HepG2 (cell line): ENCODE data around the gene VWA5B1. TPM values are rescaled to one million over a fixed set of nuclear protein-coding genes. Genes with fewer than 3 reads are reported as not detected.
A peak's percentile ranks its signal among the peaks of the same experiment; 100 is the strongest.

Source experiments
- ATAC-seq: fragments of 200-7000 bp; cut with Tn5 transposase; 3 replicates; pipeline ENCODE4 v1.9.1; 2020; ENCODE audit warnings: mild to moderate bottlenecking, moderate library complexity
- BruUV-seq: library from RNA; stranded (reverse); fragments of 400-500 nt; replicated peaks from 2 replicates; lab custom pipeline; 2021; lab: Mats Ljungman, UMichigan
- CTCF ChIA-PET: fragments of 300-600 bp; formaldehyde crosslinking; extraction: SDS; loops from one replicate; lab custom pipeline; 2021; ENCODE audit warnings: low total read pairs, inconsistent platforms, low intra/inter-chr PET ratio; lab: Yijun Ruan, JAX
- POLR2A ChIA-PET: fragments of 350-600 bp; sonication (Branson Sonifier 250); formaldehyde crosslinking; loops from one replicate; lab custom pipeline; 2020; ENCODE audit warnings: antibody characterized with exemption, inconsistent platforms; lab: Yijun Ruan, JAX
- DNase-seq: peaks from one replicate; pipeline ENCODE4 v3.0.0-alpha.2; 2015; ENCODE audit warnings: low spot score
- FAIRE-seq: peaks from 3 replicates; lab custom pipeline; 2011; peaks lifted over from hg19 to GRCh38; lab: Jason Lieb, UNC
- H2AFZ ChIP-seq: one replicate; pipeline ENCODE4 v1.6.1; 2011; ENCODE audit warnings: low read length, inconsistent platforms
- H3K27ac ChIP-seq: fragments of 300-600 bp; 3 replicates; pipeline ENCODE4 v1.8.0; 2011; ENCODE audit warnings: mixed run types, mild to moderate bottlenecking, mixed read lengths, low read length, inconsistent platforms; ENCODE audit not compliant: insufficient read depth; ENCODE audit errors: extremely low read length
- H3K27me3 ChIP-seq, 2 experiments: fragments of 200-600 bp in 1 of 2; 2 replicates in 1 of 2; 3 replicates in 1 of 2; pipeline versions ENCODE4 v1.6.0 to v1.8.0; 2011; ENCODE audit warnings: low read length in 2 of 2, mild to moderate bottlenecking in 2 of 2, moderate library complexity in 2 of 2, inconsistent platforms in 1 of 2; ENCODE audit not compliant: insufficient read depth in 2 of 2, control insufficient read depth in 1 of 2
- H3K36me3 ChIP-seq, 2 experiments: fragments of 200-600 bp in 1 of 2; replicated peaks in 1 of 2; 2 replicates in 1 of 2; 3 replicates in 1 of 2; pipeline versions ENCODE4 v1.5.1 to v1.8.0; 2011; ENCODE audit warnings: low read length in 2 of 2, inconsistent platforms in 1 of 2; ENCODE audit not compliant: insufficient read depth in 2 of 2, control insufficient read depth in 1 of 2
- H3K4me1 ChIP-seq: 2 replicates; pipeline ENCODE4 v1.5.1; 2012; ENCODE audit warnings: low read length, inconsistent platforms; ENCODE audit not compliant: insufficient read depth
- H3K4me2 ChIP-seq: 2 replicates; pipeline ENCODE4 v1.6.0; 2011; ENCODE audit warnings: low read depth, low read length, inconsistent platforms
- H3K4me3 ChIP-seq, 3 experiments: fragments of 200-600 bp in 1 of 3; sonication (generic), shearing (Covaris generic) in 1 of 3; replicated peaks in 1 of 3; 2 replicates each; pipeline ENCODE4 v1.5.1; 2011 to 2016; ENCODE audit warnings: low read length in 3 of 3, inconsistent platforms in 2 of 3, low read depth in 2 of 3, mild to moderate bottlenecking in 2 of 3, control low read depth in 1 of 3, mixed read lengths in 1 of 3; ENCODE audit not compliant: insufficient read depth in 1 of 3
- H3K79me2 ChIP-seq: one replicate; pipeline ENCODE4 v1.6.1; 2011; ENCODE audit warnings: low read length, inconsistent platforms; ENCODE audit not compliant: insufficient read depth
- H3K9ac ChIP-seq: 2 replicates; pipeline ENCODE4 v1.6.0; 2011; ENCODE audit warnings: mild to moderate bottlenecking, low read depth, low read length, inconsistent platforms; ENCODE audit not compliant: insufficient read depth
- H3K9me3 ChIP-seq: 2 replicates; pipeline ENCODE4 v1.5.1; 2012; ENCODE audit warnings: mild to moderate bottlenecking, low read length
- H4K20me1 ChIP-seq: 2 replicates; pipeline ENCODE4 v1.6.0; 2011; ENCODE audit warnings: inconsistent platforms, mild to moderate bottlenecking, low read length, moderate library complexity; ENCODE audit not compliant: insufficient read depth
- ATF7 ChIP-seq, 2 experiments: fragments of 450-650 bp in 1 of 2; sonication (generic) in 1 of 2; formaldehyde crosslinking in 1 of 2; IDR thresholded peaks; 2 replicates each; pipeline versions ENCODE4 v1.4.0 to v1.6.1; 2016 to 2020; ENCODE audit warnings: antibody characterized with exemption in 1 of 2, mild to moderate bottlenecking in 1 of 2, missing genetic modification reagents in 1 of 2
- GATAD2A ChIP-seq: IDR thresholded peaks from 2 replicates; pipeline ENCODE4 v1.6.1; 2016
- HNF4A ChIP-seq: sonication (generic); formaldehyde crosslinking; IDR thresholded peaks from 2 replicates; pipeline ENCODE4 v1.4.0; 2020; ENCODE audit warnings: missing genetic modification reagents
- HNRNPH1 ChIP-seq: fragments of 200-400 bp; formaldehyde crosslinking; optimal IDR thresholded peaks from 2 replicates; pipeline ENCODE3; 2017; ENCODE audit warnings: mild to moderate bottlenecking, low read depth, low read length
- MIER2 ChIP-seq: IDR thresholded peaks from 2 replicates; pipeline ENCODE4 v1.6.1; 2016; ENCODE audit warnings: missing biosample characterization, missing genetic modification reagents
- NFYC ChIP-seq: IDR thresholded peaks from 2 replicates; pipeline ENCODE4 v1.6.1; 2016; ENCODE audit warnings: missing genetic modification reagents, missing compliant biosample characterization
- NPAS2 ChIP-seq: sonication (generic); formaldehyde crosslinking; IDR thresholded peaks from 2 replicates; pipeline ENCODE4 v1.8.0; 2022; ENCODE audit warnings: mild to moderate bottlenecking, missing genetic modification reagents, borderline replicate concordance
- PCBP1 ChIP-seq: fragments of 200-400 bp; formaldehyde crosslinking; IDR thresholded peaks from 2 replicates; pipeline ENCODE4 v1.6.1; 2017; ENCODE audit warnings: mild to moderate bottlenecking, low read depth, low read length, borderline replicate concordance
- PITX1 ChIP-seq: sonication (generic); formaldehyde crosslinking; IDR thresholded peaks from 2 replicates; pipeline ENCODE4 v1.5.1; 2020; ENCODE audit warnings: mild to moderate bottlenecking, missing genetic modification reagents
- RARA ChIP-seq: IDR thresholded peaks from 2 replicates; pipeline ENCODE4 v1.6.1; 2016; ENCODE audit warnings: missing genetic modification reagents, missing compliant biosample characterization
- RXRB ChIP-seq: IDR thresholded peaks from 2 replicates; pipeline ENCODE4 v1.6.1; 2016; ENCODE audit warnings: borderline replicate concordance, missing genetic modification reagents, missing compliant biosample characterization
- SAP130 ChIP-seq: IDR thresholded peaks from 2 replicates; pipeline ENCODE4 v1.6.1; 2016; ENCODE audit warnings: low read depth
- SOX6 ChIP-seq, 2 experiments: fragments of 450-650 bp in 1 of 2; sonication (generic) in 1 of 2; formaldehyde crosslinking in 1 of 2; IDR thresholded peaks; 2 replicates each; pipeline versions ENCODE4 v1.4.0 to v1.6.1; 2017 to 2020; ENCODE audit warnings: antibody characterized with exemption in 1 of 2, mild to moderate bottlenecking in 1 of 2, missing genetic modification reagents in 1 of 2
- STAT5B ChIP-seq: sonication (generic); formaldehyde crosslinking; IDR thresholded peaks from 2 replicates; pipeline ENCODE4 v1.4.0; 2020; ENCODE audit warnings: missing genetic modification reagents
- XRCC5 ChIP-seq: fragments of 200-400 bp; formaldehyde crosslinking; optimal IDR thresholded peaks from 2 replicates; pipeline ENCODE3; 2017; ENCODE audit warnings: mild to moderate bottlenecking, low read length
- ZBTB8A ChIP-seq: sonication (generic); formaldehyde crosslinking; IDR thresholded peaks from 2 replicates; pipeline ENCODE4 v1.4.0; 2020; ENCODE audit warnings: mild to moderate bottlenecking, low read depth, missing genetic modification reagents, borderline replicate concordance
- ZMAT3 ChIP-seq: sonication (generic); formaldehyde crosslinking; conservative IDR thresholded peaks from 2 replicates; pipeline ENCODE4 v1.7.0; 2021; ENCODE audit warnings: missing genetic modification reagents
- ZMYM3 ChIP-seq: sonication (generic); formaldehyde crosslinking; IDR thresholded peaks from 2 replicates; pipeline ENCODE4 v1.5.1; 2020; ENCODE audit warnings: mild to moderate bottlenecking, missing genetic modification reagents
- ZNF768 ChIP-seq: sonication (generic); formaldehyde crosslinking; IDR thresholded peaks from 2 replicates; pipeline ENCODE4 v1.4.0; 2020; ENCODE audit warnings: missing genetic modification reagents
- ZNF790 ChIP-seq: sonication (generic); formaldehyde crosslinking; IDR thresholded peaks from 2 replicates; pipeline ENCODE4 v1.8.0; 2022; ENCODE audit warnings: missing genetic modification reagents, mild to moderate bottlenecking, borderline replicate concordance
- ZNF850 ChIP-seq: sonication (generic); formaldehyde crosslinking; conservative IDR thresholded peaks from 2 replicates; pipeline ENCODE4 v1.9.0; 2021; ENCODE audit warnings: mild to moderate bottlenecking, missing genetic modification reagents
- ZSCAN12 ChIP-seq: sonication (generic); formaldehyde crosslinking; IDR thresholded peaks from 2 replicates; pipeline ENCODE4 v1.9.0; 2021; ENCODE audit warnings: mild to moderate bottlenecking, missing genetic modification reagents
- WGBS: methylation state at CpG from one replicate; pipeline ENCODE4 v1.1.6; 2017; ENCODE audit warnings: low lambda C conversion rate; 5-methylcytosine and 5-hydroxymethylcytosine counted together
- in situ Hi-C: cut with HindIII; loops from 2 replicates; pipeline ENCODE4 v1.10.0; 2017; ENCODE audit warnings: low pct_unique_long_range_greater_than_20kb; ENCODE audit not compliant: extremely low pct_ligation_motif_present
- intact Hi-C: fragments of 100-400 bp; cut with micrococcal nuclease; formaldehyde crosslinking; loops from one replicate; pipeline ENCODE4 v1.10.0; 2022; ENCODE audit not compliant: unreplicated experiment
- polyA plus RNA-seq, 8 experiments: library from polyadenylated mRNA; depleted of rRNA in 3 of 8; stranded (reverse) in 7 of 8; unstranded in 1 of 8; fragments of >200 nt; fragmentation: Illumina TruSeq in 4 of 8; extraction: Trizol in 4 of 8; gene quantifications; 2 replicates each; pipeline versions ENCODE4 v1.2.1 to v1.2.3, GENCODE V29; 2011 to 2016; ENCODE audit warnings: low read depth in 4 of 8, missing spikeins in 1 of 8, mixed read lengths in 1 of 8; ENCODE audit not compliant: insufficient read depth in 1 of 8
- total RNA-seq, 5 experiments: library from RNA; depleted of rRNA; stranded (reverse); fragments of >200 nt; fragmentation: Illumina TruSeq; extraction: Trizol; gene quantifications; 2 replicates each; pipeline ENCODE4 v1.2.3, GENCODE V29; 2016; ENCODE audit warnings: low read depth in 1 of 5
- TF ChIP-seq, protein P1 (sequence below): sonication (generic); formaldehyde crosslinking; IDR thresholded peaks from 2 replicates; pipeline ENCODE4 v1.9.0; 2022; ENCODE audit warnings: low read depth, missing genetic modification reagents

The VWA5B1 gene
- total and polyA plus RNA-seq, 2 of the 13 experiments (the other 11 are each of a cell fraction or from before 2014, with no cell fraction given), result not detected

DNA sequence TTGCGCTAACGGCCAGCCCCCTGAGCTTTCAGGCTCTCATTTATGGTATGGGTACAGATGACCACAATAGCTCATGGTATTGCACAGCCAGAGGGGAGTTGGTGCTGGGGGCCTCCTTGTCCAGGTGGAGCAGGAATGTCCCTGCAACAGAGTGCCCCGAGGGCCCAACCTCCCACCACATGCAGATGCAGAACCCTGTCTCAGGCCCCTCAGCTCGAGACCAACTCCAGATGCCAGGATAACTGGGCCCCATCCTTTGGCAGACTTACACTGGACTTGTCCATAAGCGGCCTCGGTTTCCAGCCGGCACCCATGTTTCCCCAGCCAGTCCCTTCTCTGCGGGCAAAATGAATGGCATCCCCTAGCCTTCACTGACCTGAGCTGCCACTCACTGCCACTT, 67.1 kb downstream of the VWA5B1 start (continued):
- no peak for TF ChIP-seq ZSCAN12 (CRISPR knock-in tag)
- no peak for TF ChIP-seq ATF7 (IDR thresholded peaks at IDR 0.05)
- no peak for TF ChIP-seq ATF7 (CRISPR knock-in tag; IDR thresholded peaks at IDR 0.05)
- no peak for TF ChIP-seq HNRNPH1
- TF ChIP-seq NFYC (CRISPR knock-in tag), result no peak
- TF ChIP-seq ZNF790 (CRISPR knock-in tag), result no peak
- TF ChIP-seq PCBP1, result no peak

DNA sequence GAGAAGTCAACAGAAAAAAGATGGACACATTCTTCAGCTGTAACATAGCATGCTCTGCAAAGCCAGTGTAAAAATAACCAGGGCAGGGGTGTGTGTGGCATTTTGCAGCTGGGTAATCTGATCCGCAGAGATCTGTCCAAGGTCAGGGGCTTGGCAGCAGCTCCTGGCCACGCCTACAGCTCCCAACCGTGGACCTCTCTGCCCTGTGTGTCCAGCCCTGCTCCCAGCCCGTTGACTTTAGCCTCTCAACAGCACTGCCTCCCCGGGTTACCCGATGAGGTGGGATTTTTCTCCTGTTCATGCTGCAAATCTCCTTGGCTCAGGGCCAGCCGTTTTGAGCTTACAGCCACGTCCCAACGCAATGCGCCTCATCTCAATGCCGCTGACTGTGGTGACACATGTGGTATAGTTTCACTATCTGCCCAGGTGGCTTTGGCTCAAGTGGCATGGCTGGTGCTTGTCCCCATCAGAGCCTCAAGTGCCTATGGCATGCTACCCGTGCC, 68.1 kb downstream of the VWA5B1 start:
- in situ Hi-C loops (no loop called here), intact Hi-C loops (no loop called here)
- DNase-seq (peak; percentile 67), FAIRE-seq (peak; percentile 72), ATAC-seq (peak; percentile 95)
- Histone ChIP-seq H3K4me1 (peaks cover 16% of the 10 kb centered on the region), H3K4me3 (peak overlapping the region in 1 of 3 experiments; percentile 22; a peak in 2 of 6 replicates), H3K9me3 (no peaks in the 10 kb centered on the region), H3K79me2 (no peaks in the 10 kb centered on the region), H3K9ac (no peak overlapping the region), H3K27me3 (peaks cover 0 to 55% of the 10 kb centered on the region in 2 experiments; a peak in 4 of 5 replicates), H3K36me3 (no peaks in the 10 kb centered on the region), H2AFZ (no peak overlapping the region), H4K20me1 (no peaks in the 10 kb centered on the region), H3K4me2 (peak overlapping the region; percentile 65; the same call in 1 of the 2 replicates), H3K27ac (no peak overlapping the region)
- POLR2A ChIA-PET, result interaction anchor here (0.7 kb wide), 1 partner anchor 122 kb away, joined by 4 read pairs; no protein-coding TSS in a partner anchor
- 0% methylated on average over 2 of the region's 12 CpGs for WGBS
- BruUV-seq, result no TSS peak
- CTCF ChIA-PET, result no interaction called here
- no peak for TF ChIP-seq ZBTB8A (CRISPR knock-in tag)
- TF ChIP-seq, protein P1, sequence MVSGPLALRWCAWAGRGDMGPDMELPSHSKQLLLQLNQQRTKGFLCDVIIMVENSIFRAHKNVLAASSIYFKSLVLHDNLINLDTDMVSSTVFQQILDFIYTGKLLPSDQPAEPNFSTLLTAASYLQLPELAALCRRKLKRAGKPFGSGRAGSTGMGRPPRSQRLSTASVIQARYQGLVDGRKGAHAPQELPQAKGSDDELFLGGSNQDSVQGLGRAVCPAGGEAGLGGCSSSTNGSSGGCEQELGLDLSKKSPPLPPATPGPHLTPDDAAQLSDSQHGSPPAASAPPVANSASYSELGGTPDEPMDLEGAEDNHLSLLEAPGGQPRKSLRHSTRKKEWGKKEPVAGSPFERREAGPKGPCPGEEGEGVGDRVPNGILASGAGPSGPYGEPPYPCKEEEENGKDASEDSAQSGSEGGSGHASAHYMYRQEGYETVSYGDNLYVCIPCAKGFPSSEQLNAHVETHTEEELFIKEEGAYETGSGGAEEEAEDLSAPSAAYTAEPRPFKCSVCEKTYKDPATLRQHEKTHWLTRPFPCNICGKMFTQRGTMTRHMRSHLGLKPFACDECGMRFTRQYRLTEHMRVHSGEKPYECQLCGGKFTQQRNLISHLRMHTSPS (CRISPR knock-in tag), result 0 out of 2 replicates have a peak, but pooled peaks have one; percentile 31
- TF ChIP-seq GATAD2A (CRISPR knock-in tag), result 0 out of 2 replicates have a peak, but pooled peaks have one; percentile 41
- TF ChIP-seq SOX6 (IDR thresholded peaks at IDR 0.05), result no peak
- peak; percentile 16; the same call in 1 of the 2 replicates for TF ChIP-seq SOX6 (CRISPR knock-in tag; IDR thresholded peaks at IDR 0.05)
- TF ChIP-seq ZMAT3 (CRISPR knock-in tag), result no peak
- TF ChIP-seq SAP130 (CRISPR knock-in tag), result peak; percentile 34
- no peak for TF ChIP-seq NPAS2 (CRISPR knock-in tag)
- peak; percentile 73; the same call in 1 of the 2 replicates for TF ChIP-seq MIER2
- TF ChIP-seq RARA, result peak; percentile 30; the same call in 1 of the 2 replicates
- TF ChIP-seq ZMYM3 (CRISPR knock-in tag), result peak; percentile 11; the same call in 1 of the 2 replicates
- TF ChIP-seq PITX1 (CRISPR knock-in tag), result 0 out of 2 replicates have a peak, but pooled peaks have one; percentile 18
- no peak for TF ChIP-seq STAT5B (CRISPR knock-in tag)
- no peak for TF ChIP-seq ZNF768 (CRISPR knock-in tag)
- TF ChIP-seq RXRB, result peak; percentile 24; the same call in 1 of the 2 replicates
- TF ChIP-seq HNF4A, result 0 out of 2 replicates have a peak, but pooled peaks have one; percentile 30
- TF ChIP-seq ZNF850, result no peak
- TF ChIP-seq XRCC5, result peak; percentile 54
